AG08395 (cell line): ENCODE data around the gene SORCS1.
A peak's percentile ranks its signal among the peaks of the same experiment; 100 is the strongest.

ENCODE experiments used
- DNase-seq: peaks from one replicate; pipeline ENCODE4 v3.0.0; 2012; ENCODE audit warnings: mixed read lengths, low spot score

SORCS1 gene

GRCh38 chr10:107163881-107164861 is at the start of gene SORCS1:
Gene SORCS1 (minus strand): TSS chr10:107164706.
- DNase-seq = peak; percentile 20

GRCh38 chr10:107214261-107214660 is 49.8 kb upstream of the SORCS1 start:
- no peak for DNase-seq

GRCh38 chr10:107213861-107214260 is 49.4 kb upstream of the SORCS1 start:
- DNase-seq = no peak

DNA sequence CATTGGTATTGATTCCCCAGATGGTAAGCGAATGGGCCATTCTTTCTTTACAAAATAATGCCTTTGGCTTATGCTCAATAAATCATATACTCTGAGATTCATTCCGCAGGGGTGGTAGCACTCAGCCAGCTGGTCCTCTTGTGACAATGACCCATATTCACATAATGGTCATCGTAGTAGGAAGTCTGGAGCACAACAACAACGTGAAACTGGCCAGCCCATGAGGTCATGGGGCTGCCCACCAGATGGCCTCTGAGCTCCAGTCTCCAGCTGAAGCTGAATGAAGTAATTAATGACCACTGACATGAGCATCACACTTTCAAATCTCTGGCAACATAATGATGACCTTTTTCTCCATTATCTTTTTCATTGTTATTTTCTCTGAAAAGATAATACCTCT is 42.3 kb upstream of the SORCS1 start:
- DNase-seq = no peak

DNA sequence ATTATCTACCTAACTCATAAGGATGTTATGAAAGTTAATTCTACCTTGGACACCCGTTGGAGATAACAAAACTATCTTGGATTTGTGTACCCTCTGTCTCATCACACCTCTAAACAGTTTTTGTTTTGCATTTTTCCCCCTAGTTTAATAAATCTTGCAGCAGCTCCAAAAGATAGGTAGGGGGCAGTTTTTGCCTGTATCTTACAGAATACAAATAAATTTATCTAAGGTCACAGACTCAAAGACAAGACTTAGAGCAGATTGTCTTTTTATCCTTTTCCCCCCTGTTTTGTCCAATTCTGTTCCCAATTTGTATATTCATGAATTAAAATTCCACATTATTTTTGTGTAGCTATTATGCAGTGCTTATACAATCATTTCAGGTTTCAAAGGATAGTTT is 5.0 kb upstream of the SORCS1 start:
- no peak for DNase-seq

DNA sequence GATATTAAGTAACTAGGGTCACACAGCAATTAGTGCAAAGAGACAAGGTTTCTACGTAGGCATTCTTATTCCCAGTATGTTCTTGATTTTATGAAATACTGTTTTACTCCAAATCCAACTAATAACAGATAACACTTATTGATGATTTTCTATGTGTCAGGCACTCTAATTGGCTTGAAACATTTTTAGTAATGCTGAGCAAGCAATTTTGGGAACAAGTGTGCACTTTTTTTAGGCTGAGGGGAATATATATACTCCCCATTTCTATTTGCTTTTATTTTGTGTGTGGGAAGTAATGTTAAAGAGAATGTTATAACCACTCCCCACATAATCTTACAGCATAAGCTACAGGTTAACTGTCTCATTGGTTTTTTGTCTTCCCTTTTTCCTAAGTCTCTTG is 4.2 kb upstream of the SORCS1 start:
- no peak for DNase-seq

GRCh38 chr10:107166403-107166802 is 1.9 kb upstream of the SORCS1 start:
- no peak for DNase-seq

GRCh38 chr10:107164992-107165391 is 486 bp upstream of the SORCS1 start:
- no peak for DNase-seq

DNA sequence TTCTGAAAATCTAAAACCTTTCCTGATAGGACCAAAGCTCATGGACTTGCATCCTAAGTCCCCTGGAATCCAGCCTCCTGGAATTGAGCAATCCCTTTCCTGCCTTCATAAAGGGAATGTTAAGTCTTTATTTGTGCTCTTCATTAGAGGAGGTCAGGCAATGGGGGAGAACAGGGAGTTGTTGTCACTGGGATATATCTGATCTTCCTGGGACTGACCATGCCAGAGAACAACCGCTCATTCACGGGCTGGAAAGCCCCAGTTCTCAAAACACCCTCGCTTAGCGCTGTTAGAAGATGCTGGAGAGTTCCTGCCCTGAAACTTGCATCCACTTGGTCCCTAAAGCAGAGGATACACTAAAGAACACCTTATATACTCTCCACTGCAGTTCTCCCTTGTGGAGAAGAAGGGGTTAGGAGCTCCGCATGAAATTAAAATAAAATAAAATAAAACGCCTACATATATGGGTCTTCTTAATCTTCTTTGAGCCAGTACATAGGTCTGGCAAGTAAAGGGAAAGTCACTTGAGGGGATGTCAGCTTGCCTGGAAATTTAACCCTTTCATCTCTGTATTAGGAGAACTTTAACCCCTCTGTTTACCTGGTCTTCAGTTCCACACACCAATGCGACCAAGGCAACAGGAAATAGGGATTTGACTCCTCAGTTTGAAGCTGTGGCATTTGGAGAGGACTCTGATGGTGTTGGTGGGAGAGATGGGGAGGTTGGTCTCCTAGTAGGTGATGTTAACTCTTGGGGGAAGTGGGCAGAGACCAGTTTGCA is 1.2 kb downstream of the SORCS1 start:
- no peak for DNase-seq

DNA sequence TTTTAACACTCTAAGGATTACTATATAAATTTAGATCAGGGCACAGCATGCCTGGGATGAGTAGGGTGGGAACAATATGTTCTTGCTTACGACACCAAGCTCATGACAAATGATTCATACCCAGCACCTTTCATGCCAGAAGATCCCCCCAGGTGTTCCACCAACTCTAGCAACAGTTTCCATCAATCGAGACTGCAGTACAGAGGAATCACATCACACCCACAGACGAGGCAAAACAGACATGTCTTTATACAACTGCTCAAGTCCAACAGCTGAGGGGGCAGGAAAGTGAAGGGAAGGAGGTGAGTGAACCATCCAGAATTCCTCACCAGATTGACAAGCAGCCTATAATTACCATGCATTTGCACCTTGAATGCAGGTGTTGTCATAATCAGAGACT is 3.6 kb downstream of the SORCS1 start:
- no peak for DNase-seq

DNA sequence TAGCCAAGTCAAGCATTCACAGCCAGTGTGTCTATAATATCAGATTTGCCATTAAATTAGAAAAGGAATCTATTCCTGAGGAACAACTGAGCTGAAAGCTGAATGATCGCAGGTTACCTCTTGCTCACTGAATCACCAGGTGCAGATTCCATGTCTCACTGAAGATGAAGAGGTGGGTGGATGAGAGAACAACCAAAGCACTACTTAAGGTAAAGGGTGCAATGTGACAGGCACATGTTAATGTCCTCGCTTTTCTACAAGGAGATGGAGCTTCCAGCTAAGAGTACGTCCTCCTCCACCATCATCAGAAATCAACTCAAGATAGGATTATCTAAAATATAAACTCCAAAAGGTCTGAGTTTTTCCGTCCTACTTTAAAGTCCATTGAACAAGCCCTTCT is 4.6 kb downstream of the SORCS1 start:
- no peak for DNase-seq

DNA sequence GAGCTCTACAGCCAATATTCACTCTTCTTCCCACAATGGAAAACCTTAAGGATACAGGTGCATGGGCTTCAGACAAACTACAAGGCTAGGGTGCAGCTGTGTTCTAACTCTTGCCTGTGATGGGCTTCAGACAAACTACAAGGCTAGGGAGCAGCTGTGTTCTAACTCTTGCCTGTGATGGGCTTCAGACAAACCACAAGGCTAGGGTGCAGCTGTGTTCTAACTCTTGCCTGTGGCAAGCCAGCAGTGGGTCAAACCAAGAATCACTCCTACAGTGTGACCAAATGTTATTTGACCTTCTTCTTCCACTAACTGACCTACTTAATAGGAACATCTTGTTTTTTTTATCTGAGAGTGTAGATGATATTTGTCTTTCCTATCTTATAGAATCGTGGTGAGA is 7.4 kb downstream of the SORCS1 start:
- no peak for DNase-seq

GRCh38 chr10:107152087-107152486 is 12.4 kb downstream of the SORCS1 start:
- no peak for DNase-seq

GRCh38 chr10:107148906-107149305 is 15.6 kb downstream of the SORCS1 start:
- DNase-seq = no peak

DNA sequence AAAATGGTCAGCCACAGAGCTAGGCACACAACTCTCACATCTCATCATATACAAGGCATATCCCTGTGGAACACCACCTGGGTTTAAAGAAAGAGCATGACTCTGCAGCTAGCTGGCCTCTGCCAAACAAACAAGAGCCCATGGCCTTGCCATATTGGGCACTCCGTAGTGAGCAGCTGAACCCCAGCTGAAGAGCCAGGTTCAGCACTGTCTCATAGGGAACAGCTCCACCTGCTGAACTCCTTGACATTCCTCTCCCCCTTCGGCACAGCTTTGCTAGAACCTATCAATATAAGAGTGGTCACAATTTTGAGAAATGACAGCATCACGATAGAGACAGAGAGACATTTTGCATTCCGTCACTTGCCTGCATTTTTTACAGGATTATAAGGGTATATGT is 20.0 kb downstream of the SORCS1 start:
- DNase-seq = no peak

GRCh38 chr10:107141524-107142061 is 22.9 kb downstream of the SORCS1 start:
- no peak for DNase-seq

- DNase-seq = no peak
Observed at GRCh38 chr10:107139237-107139636, 25.3 kb downstream of the SORCS1 start.

DNA sequence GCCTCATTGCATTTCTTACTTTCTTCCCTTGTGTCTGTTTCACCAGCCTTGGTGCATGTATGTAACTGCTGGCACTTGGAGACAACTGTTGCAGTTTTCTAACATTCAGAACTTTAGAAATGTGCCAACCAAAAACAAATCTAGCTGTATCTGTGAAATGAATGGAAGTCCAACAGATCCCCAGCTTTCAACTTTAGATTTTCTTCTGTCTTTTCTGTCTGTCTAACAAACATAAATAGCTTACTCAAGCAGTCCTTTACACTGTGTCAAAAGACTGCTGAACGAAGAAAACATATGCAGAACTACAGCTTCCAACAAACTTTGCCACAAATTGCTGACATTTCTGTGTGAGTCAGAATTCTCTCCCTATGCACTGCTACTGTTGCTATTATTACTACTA is 30.9 kb downstream of the SORCS1 start:
- no peak for DNase-seq

GRCh38 chr10:107129000-107129399 is 35.5 kb downstream of the SORCS1 start:
- no peak for DNase-seq

DNA sequence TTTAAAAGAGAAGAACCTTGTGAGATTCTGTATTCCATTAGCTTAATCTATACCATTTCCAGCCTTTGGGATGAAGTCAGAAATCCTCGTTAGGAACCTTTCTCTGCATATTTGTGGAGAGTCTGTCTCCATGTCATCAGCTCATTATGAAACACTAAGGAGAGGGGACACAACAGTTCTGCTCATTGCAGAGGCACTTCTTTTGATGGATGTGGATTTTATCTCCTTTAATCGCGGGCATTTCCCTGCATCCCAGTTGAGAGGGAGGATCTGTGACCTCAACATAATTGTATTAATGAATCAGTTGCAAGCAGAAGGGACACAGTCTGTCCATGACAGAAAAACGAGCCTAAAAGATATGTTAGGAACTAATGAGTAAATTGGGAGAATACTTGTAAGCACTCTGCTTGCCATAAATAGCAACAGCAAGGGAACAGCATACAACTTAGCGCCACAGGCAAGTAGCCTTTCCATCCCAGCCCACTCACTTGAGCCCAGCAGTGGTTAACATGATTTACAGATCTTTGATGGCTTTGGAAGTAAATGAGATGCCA is 37.9 kb downstream of the SORCS1 start:
- no peak for DNase-seq

- no peak for DNase-seq
Observed at GRCh38 chr10:107122703-107123102, 41.8 kb downstream of the SORCS1 start.

- no peak for DNase-seq
Observed at GRCh38 chr10:107118866-107119265, 45.6 kb downstream of the SORCS1 start.
